22Rv1 (cell line): ENCODE results near the gene SFPQ.

Experiments used
- ZFX ChIP-seq: fragments of 450-650 bp; IDR thresholded peaks from 2 replicates; pipeline ENCODE4 v1.6.1; 2017; ENCODE audit warnings: antibody characterized with exemption, borderline replicate concordance
- TF ChIP-seq, protein P1 (sequence below): fragments of 450-650 bp; IDR thresholded peaks from 2 replicates; pipeline ENCODE4 v1.5.1; 2017; ENCODE audit warnings: mild to moderate bottlenecking

DNA sequence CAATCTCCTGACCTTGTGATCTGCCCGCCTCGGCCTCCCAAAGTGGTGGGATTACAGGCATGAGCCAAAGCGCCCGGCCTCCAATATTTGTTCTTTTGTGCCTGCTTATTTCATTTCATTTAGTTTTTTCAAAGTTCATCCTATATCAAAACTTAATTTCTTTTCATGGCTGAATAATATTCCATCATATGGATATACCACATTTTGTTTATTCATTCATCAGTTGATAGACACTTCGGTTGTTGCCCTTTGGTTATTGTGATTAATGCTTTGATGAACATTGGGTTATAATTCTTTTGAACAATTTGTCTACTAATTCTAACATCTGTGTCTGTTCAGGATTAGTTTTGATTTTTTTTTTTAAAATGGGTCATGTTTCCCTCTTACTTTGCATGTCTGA lies 41.7 kb downstream of the SFPQ start:
- TF ChIP-seq, protein P1, sequence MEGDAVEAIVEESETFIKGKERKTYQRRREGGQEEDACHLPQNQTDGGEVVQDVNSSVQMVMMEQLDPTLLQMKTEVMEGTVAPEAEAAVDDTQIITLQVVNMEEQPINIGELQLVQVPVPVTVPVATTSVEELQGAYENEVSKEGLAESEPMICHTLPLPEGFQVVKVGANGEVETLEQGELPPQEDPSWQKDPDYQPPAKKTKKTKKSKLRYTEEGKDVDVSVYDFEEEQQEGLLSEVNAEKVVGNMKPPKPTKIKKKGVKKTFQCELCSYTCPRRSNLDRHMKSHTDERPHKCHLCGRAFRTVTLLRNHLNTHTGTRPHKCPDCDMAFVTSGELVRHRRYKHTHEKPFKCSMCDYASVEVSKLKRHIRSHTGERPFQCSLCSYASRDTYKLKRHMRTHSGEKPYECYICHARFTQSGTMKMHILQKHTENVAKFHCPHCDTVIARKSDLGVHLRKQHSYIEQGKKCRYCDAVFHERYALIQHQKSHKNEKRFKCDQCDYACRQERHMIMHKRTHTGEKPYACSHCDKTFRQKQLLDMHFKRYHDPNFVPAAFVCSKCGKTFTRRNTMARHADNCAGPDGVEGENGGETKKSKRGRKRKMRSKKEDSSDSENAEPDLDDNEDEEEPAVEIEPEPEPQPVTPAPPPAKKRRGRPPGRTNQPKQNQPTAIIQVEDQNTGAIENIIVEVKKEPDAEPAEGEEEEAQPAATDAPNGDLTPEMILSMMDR: no peak
- no peak for TF ChIP-seq ZFX
